Activated CD4-positive, alpha-beta T cell treated with anti-CD3 and anti-CD28 coated beads, Interleukin-2, amount 50 U/mL, for 4 hours (primary cell): Measurements from ENCODE around the gene RNU5B-1.
"Not testable (repeated sequence)": the region's sequence is repeated elsewhere in the genome, so short reads cannot be mapped to it uniquely, and the experiment has no call there.

ENCODE experiments used
- DNase-seq, 2 experiments: peaks; one replicate each; pipeline ENCODE4 v3.0.0-alpha.2; 2020

Gene RNU5B-1

DNA sequence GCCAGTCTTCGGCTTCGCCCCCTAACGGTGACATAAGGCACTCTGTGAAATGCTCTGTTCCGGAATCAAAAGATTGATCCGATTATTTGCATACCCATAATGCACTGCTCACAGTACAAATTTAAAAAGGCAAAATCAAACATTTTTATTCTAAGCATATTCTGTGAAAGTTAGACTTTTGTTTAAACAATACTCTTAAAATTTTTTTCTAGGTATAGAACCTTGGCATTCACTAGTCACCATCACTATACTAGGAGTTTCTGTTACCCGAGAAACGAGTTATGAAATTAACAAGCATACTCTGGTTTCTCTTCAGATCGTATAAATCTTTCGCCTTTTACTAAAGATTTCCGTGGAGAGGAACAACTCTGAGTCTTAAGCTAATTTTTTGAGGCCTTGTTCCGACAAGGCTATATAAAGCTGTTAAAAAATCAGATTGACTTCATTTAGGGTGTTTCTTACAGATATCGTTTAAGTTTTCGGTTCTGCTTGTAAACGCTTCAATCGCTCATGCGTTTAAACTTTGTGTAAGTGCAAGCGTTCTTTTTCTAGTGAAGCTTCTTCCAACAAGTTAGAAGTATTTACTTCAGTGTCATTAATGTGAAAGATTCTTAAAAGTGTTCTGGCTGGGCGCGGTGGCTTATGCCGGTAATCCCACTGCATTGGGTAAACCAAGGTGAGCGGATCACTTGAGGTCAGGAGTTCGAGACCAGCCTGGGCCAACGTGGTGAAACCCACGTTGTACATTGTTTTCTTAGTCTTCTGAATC is at the start of gene RNU5B-1:
Gene RNU5B-1, plus strand, starts transcription at position 297 of the 769 bp plus-strand sequence.
- DNase-seq: peak; percentile 66 to 70

DNA sequence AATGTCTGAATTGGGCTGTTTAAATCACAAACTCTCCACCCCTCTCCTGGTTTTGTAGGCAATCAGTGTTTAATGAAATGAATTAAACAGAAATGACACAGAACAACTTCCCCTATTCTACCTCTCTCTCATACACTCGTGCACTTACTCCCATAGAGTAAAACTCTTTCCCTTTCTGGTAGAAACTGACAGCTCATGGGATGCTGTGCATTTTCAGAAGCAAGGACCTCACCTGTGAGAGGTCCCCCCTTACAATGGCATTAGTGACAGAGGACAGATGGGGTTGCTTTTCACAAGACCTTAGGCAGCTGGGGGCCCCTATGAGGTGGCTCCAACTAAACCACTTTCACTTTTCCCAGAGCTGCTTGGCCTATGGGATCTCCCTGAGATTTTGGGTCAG is 49.7 kb upstream of the RNU5B-1 start:
- no peak for DNase-seq

- no peak for DNase-seq
Observed at GRCh38 chr15:65255486-65256140, 48.9 kb upstream of the RNU5B-1 start.

DNA sequence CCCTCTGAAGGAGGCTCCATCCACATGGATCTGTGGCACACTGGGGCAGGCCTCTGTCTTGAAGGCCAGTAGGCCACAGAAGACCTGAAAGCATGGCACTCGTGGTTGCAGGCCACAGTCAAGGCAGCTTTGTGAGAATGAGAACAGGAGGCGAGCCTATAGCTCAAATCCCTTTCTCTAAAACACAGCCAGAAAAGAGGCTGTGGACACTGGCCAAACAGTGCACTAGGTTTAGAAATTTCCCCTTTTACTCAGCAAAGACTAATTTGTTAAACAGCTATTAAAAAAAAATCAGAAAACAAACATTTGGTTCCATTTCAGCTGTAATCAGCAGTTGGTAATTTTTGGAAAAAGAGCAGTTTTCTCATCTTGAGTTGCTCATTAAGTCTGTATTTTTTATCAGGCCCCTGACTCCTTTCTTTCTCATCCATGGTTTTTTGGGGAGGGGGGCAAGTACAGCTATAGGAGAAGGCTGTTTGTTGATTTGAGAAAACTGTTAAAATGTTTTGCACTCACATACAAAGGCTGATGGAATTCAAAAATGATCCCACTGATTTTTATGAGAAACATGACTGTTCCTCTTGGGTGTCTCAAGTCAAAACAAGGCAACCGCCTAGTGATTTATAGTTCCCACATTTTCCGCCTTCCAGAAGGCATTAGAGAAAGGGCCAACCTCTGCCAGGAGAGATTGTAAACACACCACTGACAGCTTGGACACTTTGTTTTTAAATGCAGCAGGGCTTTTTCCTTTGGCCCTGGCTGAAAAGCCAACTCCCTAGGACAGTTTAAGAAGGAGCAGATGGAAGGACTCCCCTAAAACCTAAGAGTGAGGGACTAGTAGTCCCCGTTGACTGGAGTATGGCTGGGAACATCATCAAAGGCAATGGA is 45.9 kb upstream of the RNU5B-1 start:
- no peak for DNase-seq

DNA sequence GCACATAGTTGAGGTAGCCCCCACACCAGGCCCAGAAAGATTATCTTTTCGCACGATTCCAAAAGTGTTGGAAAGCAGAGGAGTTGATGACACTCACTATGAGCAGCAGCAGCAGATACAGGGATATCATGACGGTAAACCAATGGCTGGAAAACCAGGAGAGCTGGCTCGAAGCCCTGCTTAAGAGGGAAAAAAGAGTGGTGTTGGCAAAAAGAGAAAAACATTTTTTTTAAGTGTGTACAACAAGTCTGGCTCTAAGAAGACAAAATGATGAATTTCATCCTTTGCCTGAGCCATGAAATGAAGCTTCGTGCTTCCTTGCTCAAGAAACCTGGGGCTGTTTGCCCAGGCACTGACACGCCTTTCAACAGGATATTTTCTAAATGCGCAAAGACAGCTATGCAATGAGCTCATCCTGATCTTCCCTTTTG is 45.1 kb upstream of the RNU5B-1 start:
- DNase-seq: no peak

GRCh38 chr15:65260968-65261367 is 43.5 kb upstream of the RNU5B-1 start:
- no peak for DNase-seq

- DNase-seq: no peak
Observed at GRCh38 chr15:65263313-65263712, 41.2 kb upstream of the RNU5B-1 start.

DNA sequence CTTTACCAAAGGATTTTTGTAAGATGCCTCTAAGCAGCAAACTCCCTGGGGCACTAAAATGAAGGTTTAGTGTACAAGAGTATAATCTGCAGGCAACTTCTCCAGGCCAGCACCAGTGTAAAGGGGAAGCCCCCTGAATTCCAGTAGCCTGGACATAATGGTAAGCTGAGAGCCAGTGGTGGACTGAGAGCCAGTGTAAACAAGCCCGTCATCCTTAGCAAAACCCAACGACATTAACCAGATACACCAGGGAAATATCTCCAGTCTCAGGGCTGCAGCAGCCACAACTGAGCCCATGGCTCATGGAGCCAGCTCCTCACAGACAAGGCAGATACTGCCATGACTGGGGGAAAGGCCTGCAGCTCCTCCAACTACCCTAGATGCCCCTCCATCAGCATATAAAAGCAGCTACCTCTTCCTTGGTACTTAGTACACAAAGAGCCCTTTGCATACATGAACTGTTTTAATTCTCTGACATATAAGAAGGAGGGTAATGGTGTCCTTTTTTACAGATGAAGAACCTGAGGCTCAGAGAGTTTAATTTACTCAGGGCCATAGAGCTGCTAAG is 39.5 kb upstream of the RNU5B-1 start:
- no peak for DNase-seq

- no peak for DNase-seq
Observed at GRCh38 chr15:65266469-65266868, 38.0 kb upstream of the RNU5B-1 start.

DNA sequence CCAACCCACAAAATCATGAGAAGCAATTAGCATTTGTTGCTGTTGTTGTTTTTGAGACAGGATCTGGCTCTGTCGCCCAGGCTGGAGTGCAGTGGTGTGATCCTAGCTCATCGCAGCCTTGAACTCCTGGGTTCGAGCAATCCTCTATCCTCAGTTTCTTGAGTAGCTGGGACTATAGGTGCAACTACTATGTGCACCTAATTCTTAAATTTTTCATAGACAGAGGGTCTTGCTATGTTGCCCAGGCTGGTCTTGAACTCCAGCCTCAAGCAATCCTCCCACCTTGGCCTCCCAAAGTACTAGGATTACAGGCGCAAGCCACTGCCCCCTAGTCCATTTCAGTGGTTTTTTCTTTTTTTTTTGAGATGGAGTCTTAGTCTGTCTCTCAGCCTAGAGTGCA is 36.1 kb upstream of the RNU5B-1 start:
- DNase-seq: no peak

DNA sequence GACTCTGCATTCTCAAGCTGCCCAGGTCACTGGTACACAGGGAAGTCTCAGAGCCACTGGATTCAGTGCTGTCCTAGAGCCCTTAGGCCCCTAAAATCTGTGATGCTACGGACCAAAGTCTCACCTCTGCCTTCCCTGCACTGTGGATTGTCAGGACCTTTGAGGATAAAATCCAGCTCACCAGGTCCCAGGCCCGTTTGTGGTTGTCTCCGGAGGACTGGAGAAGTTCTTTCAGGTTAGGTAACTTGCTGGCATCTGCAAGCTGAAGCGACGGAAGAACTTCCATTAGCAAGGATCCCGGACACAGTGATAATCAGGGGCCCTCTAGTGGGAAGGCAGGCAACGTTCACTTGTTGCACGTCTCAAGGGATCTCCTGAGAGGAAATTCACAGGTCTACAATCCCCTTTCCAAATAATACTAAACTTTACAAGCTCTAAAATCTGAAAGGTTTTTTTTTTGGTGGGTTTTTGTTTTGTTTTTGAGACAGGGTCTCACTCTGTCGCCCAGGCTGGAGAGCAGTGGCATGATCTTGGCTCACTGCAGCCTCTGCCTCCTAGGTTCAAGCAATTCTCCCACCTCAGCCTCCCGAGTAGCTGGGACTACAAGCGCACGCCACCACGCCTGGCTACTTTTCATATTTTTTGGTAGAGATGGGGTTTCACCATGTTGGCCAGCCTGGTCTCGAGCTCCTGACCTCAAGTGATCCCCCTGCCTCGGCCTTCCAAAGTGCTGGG is 33.5 kb upstream of the RNU5B-1 start:
- not testable (repeated sequence) for DNase-seq

DNA sequence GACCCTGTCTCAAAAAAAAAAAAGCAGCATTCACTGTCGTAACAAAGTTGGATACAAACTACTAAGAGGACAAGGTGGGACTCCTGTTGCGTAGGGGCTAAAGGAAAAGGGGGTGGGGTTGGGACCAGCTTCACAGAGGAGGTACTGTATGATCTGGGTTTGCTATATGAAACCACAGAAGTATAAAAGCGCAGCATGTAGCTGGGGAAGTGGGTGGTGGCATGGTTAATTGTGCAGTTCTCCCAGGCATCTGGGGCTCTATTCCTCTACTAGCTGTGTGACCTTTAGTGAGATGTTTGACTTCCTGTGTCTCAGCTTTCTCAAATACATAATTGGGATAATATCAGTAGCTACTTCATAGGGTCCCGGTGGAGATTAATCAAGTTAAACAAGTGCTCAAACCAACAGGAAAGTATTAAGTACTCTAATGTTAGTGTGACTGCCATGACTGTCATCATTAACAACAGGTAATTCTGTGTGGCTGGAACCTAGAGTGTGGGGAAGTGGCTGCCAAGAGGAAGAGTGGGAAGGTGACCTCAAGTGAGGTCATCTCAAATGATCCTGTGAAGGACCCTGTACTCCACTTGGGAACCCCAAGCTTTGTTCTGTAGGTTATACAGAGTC is 29.3 kb upstream of the RNU5B-1 start:
- DNase-seq: no peak

DNA sequence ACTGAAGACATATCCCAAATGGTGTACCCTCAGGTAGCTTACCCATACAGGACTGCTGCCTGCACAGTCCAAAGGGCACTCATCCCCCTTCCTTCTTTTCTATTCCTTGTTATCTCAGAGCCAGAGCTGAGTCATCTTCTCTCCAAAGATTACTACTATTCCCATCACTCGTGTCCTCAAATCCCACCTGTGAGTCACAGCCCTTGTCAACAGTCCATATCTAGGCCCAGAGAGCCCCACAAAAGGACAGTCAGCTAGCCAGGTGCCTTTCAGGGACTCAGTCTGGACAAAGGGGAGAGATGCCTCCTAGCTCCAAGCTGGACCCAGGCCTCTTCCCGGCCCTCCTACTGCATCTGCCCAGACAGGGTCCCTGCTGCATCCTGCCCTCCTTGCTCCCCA is 28.8 kb upstream of the RNU5B-1 start:
- DNase-seq: no peak

- DNase-seq: no peak
Observed at GRCh38 chr15:65277015-65277414, 27.5 kb upstream of the RNU5B-1 start.

DNA sequence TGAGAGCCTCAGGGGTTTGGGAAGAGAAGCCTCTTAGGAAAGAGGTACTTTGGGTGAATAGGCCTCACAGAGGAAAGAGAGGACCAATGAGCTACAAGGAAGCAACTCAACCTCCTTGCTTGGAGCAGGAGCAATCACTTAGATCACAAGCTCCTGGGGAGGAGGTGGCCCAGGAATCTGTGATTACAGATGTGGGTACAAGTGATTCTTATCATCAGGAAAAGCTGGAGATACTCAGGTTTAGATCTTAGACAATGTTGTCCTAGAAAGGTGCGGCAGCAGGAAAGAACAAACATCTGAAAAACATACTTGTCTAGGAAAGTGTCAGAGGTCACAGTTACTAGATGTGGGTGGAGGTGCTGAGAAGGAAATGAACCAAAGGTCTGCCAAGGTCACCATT is 26.0 kb upstream of the RNU5B-1 start:
- no peak for DNase-seq

GRCh38 chr15:65285291-65286068 is 19.0 kb upstream of the RNU5B-1 start:
- DNase-seq: no peak

DNA sequence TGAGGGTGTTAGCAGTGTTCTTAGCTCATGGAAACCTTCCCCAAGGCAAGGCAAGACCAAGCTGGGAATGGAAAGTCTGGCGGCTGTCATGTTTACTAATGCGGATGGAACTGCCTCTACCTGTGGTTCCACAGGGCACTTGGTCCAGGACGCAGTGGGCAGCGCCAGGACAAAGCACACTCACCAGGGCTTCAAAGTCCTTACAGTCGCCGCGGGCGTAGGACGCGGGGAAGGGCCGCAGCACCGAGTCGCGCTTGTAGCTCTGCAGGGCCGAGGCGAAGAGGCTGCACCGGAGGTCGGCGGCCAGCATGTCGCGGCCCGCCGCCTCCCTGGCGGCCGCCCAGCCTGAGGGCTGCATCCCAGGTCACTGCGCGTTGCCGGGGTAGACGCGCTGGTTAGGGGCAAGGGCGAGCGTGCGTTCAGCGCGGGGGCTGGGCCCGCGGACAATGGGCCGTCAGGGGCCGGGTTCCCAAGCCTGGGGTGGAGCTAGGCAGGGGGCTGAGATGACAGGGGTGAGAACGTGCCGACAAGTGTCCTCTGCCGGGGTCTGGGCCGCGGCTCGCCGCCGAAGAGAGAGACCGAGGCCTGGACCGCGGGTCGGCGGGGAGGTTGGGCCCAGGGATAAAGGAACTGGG is 18.3 kb upstream of the RNU5B-1 start:
- DNase-seq: no peak

- peak; percentile 84 to 86 for DNase-seq
Observed at GRCh38 chr15:65286704-65287519, 17.6 kb upstream of the RNU5B-1 start, which contains the start of gene PARP16. Gene PARP16 (minus strand): TSS chr15:65286883. CDS start chr15:65286426, 457 bp downstream.

DNA sequence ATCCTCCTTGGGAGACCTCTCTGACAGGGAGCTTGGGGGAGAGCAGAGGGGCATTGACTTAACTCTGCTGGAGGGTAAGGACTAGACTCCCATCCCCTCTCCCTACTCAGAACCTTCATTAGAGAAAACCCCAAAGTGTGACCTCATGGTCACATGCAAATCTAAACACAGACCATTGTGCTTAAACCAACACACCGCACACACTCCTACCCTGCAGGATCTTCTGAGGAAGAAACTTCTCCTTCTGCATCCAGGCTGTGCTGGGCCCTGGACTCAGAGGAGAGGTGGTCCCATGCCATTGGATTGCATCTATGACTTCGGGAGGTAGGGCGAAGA is 17.0 kb upstream of the RNU5B-1 start:
- DNase-seq: no peak
